BE2C (cell line): Measurements from ENCODE around the gene FMNL2.

ENCODE experiments used
- DNase-seq: peaks from one replicate; pipeline ENCODE4 v3.0.0-alpha.2; 2020
- H3K27me3 ChIP-seq: fragments of 250-450 bp; sonication (Bioruptor Pico); 2 replicates; pipeline ENCODE4 v1.5.1; 2020; ENCODE audit warnings: mild to moderate bottlenecking
- H3K36me3 ChIP-seq: fragments of 250-450 bp; sonication (Bioruptor Pico); 2 replicates; pipeline ENCODE4 v1.5.1; 2020; ENCODE audit warnings: mild to moderate bottlenecking
- H3K4me1 ChIP-seq: fragments of 250-450 bp; sonication (Bioruptor Pico); 2 replicates; pipeline ENCODE4 v1.5.1; 2020
- H3K4me3 ChIP-seq: 2 replicates; pipeline ENCODE4 v1.5.1; 2011; ENCODE audit warnings: low read depth, low read length
- H3K9me3 ChIP-seq: fragments of 250-450 bp; sonication (Bioruptor Pico); 2 replicates; pipeline ENCODE4 v1.5.1; 2020
- CTCF ChIP-seq: IDR thresholded peaks from 2 replicates; pipeline ENCODE4 v1.5.1; 2012; ENCODE audit warnings: mild to moderate bottlenecking, low read depth, low read length

FMNL2 gene

GRCh38 chr2:152556506-152556905, 221.5 kb downstream of the FMNL2 start:
- no peak for TF ChIP-seq CTCF
- Histone ChIP-seq H3K9me3 (no peaks in the 10 kb centered on the region), H3K4me3 (no peak overlapping the region), H3K36me3 (no peaks in the 10 kb centered on the region), H3K27me3 (no peaks in the 10 kb centered on the region), H3K4me1 (no peaks in the 10 kb centered on the region)
- no peak for DNase-seq

GRCh38 chr2:152557273-152557888, 222.4 kb downstream of the FMNL2 start:
- no peak for DNase-seq
- H3K4me3 ChIP-seq = no peak overlapping the region
- no peaks in the 10 kb centered on the region for H3K27me3 ChIP-seq
- H3K9me3 ChIP-seq = no peaks in the 10 kb centered on the region
- no peaks in the 10 kb centered on the region for H3K36me3 ChIP-seq
- no peaks in the 10 kb centered on the region for H3K4me1 ChIP-seq
- TF ChIP-seq CTCF = no peak

- Histone ChIP-seq H3K27me3 (no peaks in the 10 kb centered on the region), H3K9me3 (no peaks in the 10 kb centered on the region), H3K36me3 (no peaks in the 10 kb centered on the region), H3K4me3 (no peak overlapping the region), H3K4me1 (no peaks in the 10 kb centered on the region)
- DNase-seq = no peak
- TF ChIP-seq CTCF = no peak
Measured at GRCh38 chr2:152558158-152558984, 223.4 kb downstream of the FMNL2 start.

GRCh38 chr2:152559008-152559407, 224.0 kb downstream of the FMNL2 start:
- H3K36me3 ChIP-seq = no peaks in the 10 kb centered on the region
- DNase-seq = no peak
- no peak overlapping the region for H3K4me3 ChIP-seq
- TF ChIP-seq CTCF = no peak
- H3K9me3 ChIP-seq = no peaks in the 10 kb centered on the region
- no peaks in the 10 kb centered on the region for H3K27me3 ChIP-seq
- no peaks in the 10 kb centered on the region for H3K4me1 ChIP-seq

- Histone ChIP-seq H3K4me1 (no peaks in the 10 kb centered on the region), H3K36me3 (no peaks in the 10 kb centered on the region), H3K9me3 (no peaks in the 10 kb centered on the region), H3K4me3 (no peak overlapping the region), H3K27me3 (no peaks in the 10 kb centered on the region)
- no peak for DNase-seq
- TF ChIP-seq CTCF = no peak
Measured at GRCh38 chr2:152560166-152560565, 225.2 kb downstream of the FMNL2 start.
